H1 (cell line): ENCODE data around the gene SFXN1. TPM values are rescaled to one million over a fixed set of nuclear protein-coding genes. Genes with fewer than 3 reads are reported as not detected.

Source experiments
- ASH2L ChIP-seq: fragments of 200-600, 300-600 bp; sonication (generic); IDR thresholded peaks from one replicate; pipeline ENCODE4 v1.7.1; 2017; ENCODE audit warnings: low read length
- CEBPB ChIP-seq: IDR thresholded peaks from 2 replicates; pipeline ENCODE4 v1.6.1; 2012; ENCODE audit warnings: low read depth, low read length
- CTCF ChIP-seq, 3 experiments: IDR thresholded peaks; 1 replicate in 2 of 3; 2 replicates in 1 of 3; pipeline versions ENCODE4 v1.5.1 to v1.6.1; 2011; ENCODE audit warnings: low read length in 3 of 3, mild to moderate bottlenecking in 3 of 3, inconsistent platforms in 2 of 3, low read depth in 1 of 3, moderate library complexity in 1 of 3; ENCODE audit not compliant: insufficient read depth in 1 of 3; ENCODE audit errors: control extremely low read depth in 1 of 3
- JUND ChIP-seq: IDR thresholded peaks from 2 replicates; pipeline ENCODE4 v1.6.1; 2011; ENCODE audit warnings: mild to moderate bottlenecking, improper control_type of control experiment, low read length
- NANOG ChIP-seq: IDR thresholded peaks from 2 replicates; pipeline ENCODE4 v1.6.1; 2011; ENCODE audit warnings: low read length, low read depth, mild to moderate bottlenecking, inconsistent platforms; ENCODE audit not compliant: insufficient read depth, poor library complexity, severe bottlenecking
- RAD21 ChIP-seq, 2 experiments: IDR thresholded peaks in 1 of 2; conservative IDR thresholded peaks in 1 of 2; 2 replicates each; pipeline ENCODE4 v1.6.1; 2011; ENCODE audit warnings: low read depth in 2 of 2, low read length in 2 of 2, improper control_type of control experiment in 1 of 2, inconsistent platforms in 1 of 2, mild to moderate bottlenecking in 1 of 2, moderate library complexity in 1 of 2
- SIN3A ChIP-seq, 2 experiments: IDR thresholded peaks in 1 of 2; conservative IDR thresholded peaks in 1 of 2; 2 replicates each; pipeline ENCODE4 v1.6.1; 2011 to 2012; ENCODE audit warnings: low read length in 2 of 2, improper control_type of control experiment in 1 of 2, low read depth in 1 of 2, mild to moderate bottlenecking in 1 of 2
- SUZ12 ChIP-seq: fragments of 200-600 bp; sonication (generic); IDR thresholded peaks from 2 replicates; pipeline ENCODE4 v1.6.1; 2012; ENCODE audit warnings: mild to moderate bottlenecking, inconsistent platforms, low read length, moderate library complexity, mixed read lengths
- polyA plus RNA-seq, 7 experiments: library from polyadenylated mRNA; depleted of rRNA in 3 of 7; stranded (reverse) in 5 of 7; unstranded in 2 of 7; fragments of >200 nt in 5 of 7; fragments of 200-250 nt in 2 of 7; gene quantifications; 1 replicate in 5 of 7; 2 replicates in 1 of 7; 4 replicates in 1 of 7; pipeline versions ENCODE4 v1.2.1 to v1.2.3, GENCODE V29; 2011 to 2013; ENCODE audit warnings: missing spikeins in 2 of 7, mixed read lengths in 2 of 7
- total RNA-seq: library from RNA; stranded (reverse); fragmentation: NEBNext Ultra II Directional; extraction: Animal tissue kit (Norgen Biotek cat#: 25700); gene quantifications from 2 replicates; pipeline ENCODE4 v1.2.1, GENCODE V29; 2021

SFXN1 gene
- total and polyA plus RNA-seq, 2 of the 8 experiments (the other 6 are each of a cell fraction or from before 2014, with no cell fraction given): 72.7 to 97.6 TPM

- TF ChIP-seq CTCF (IDR thresholded peaks at IDR 0.05; ENCODE audit: control extremely low read depth in 1 of 3, insufficient read depth in 1 of 3, low read depth in 1 of 3, low read length in 3 of 3): no peak
- TF ChIP-seq CEBPB: no peak
- TF ChIP-seq ASH2L: no peak
- TF ChIP-seq NANOG: no peak
- no peak for TF ChIP-seq JUND
- TF ChIP-seq RAD21 (IDR thresholded peaks at IDR 0.05 in 1 of 2, conservative IDR thresholded peaks at IDR 0.05 in 1 of 2; ENCODE audit: low read depth in 2 of 2, low read length in 2 of 2): no peak
- no peak for TF ChIP-seq SUZ12
- no peak for TF ChIP-seq SIN3A (conservative IDR thresholded peaks at IDR 0.05 in 1 of 2, IDR thresholded peaks at IDR 0.05 in 1 of 2; ENCODE audit: low read depth in 1 of 2, low read length in 2 of 2)
Measured at GRCh38 chr5:175517824-175518450, 39.6 kb downstream of the SFXN1 start (continued).
